Nephron progenitor cell (in vitro differentiated cells): Measurements from ENCODE around the gene TSPO.
A peak's percentile ranks its signal among the peaks of the same experiment; 100 is the strongest.

ENCODE experiments used
- DNase-seq: peaks from one replicate; pipeline ENCODE4 v3.0.0; 2021
- H3K27ac Mint-ChIP-seq: 2 replicates; pipeline ENCODE4 v1.8.0; 2021; ENCODE audit warnings: mild to moderate bottlenecking, moderate library complexity, mixed read lengths
- H3K27me3 Mint-ChIP-seq: 2 replicates; pipeline ENCODE4 v1.8.0; 2021; ENCODE audit warnings: mild to moderate bottlenecking, low read depth, mixed read lengths; ENCODE audit not compliant: poor library complexity
- H3K36me3 Mint-ChIP-seq: 2 replicates; pipeline ENCODE4 v1.8.0; 2021; ENCODE audit warnings: low read depth, mixed read lengths
- H3K4me1 Mint-ChIP-seq: 2 replicates; pipeline ENCODE4 v1.8.0; 2021; ENCODE audit warnings: mixed read lengths
- H3K4me3 Mint-ChIP-seq: 2 replicates; pipeline ENCODE4 v1.8.0; 2021; ENCODE audit warnings: mild to moderate bottlenecking, moderate library complexity, mixed read lengths
- H3K9me3 Mint-ChIP-seq: 2 replicates; pipeline ENCODE4 v1.8.0; 2021; ENCODE audit warnings: mild to moderate bottlenecking, moderate library complexity, mixed read lengths
- CTCF ChIP-seq: fragments of 200-600 bp; sonication (generic); IDR thresholded peaks from 2 replicates; pipeline ENCODE4 v1.5.0; 2021; ENCODE audit warnings: antibody characterized with exemption

TSPO gene

GRCh38 chr22:43206509-43207161 is 55.3 kb downstream of the TSPO start:
- H3K4me3 Mint-ChIP-seq = no peak overlapping the region
- no peak for TF ChIP-seq CTCF
- peaks cover 15% of the 10 kb centered on the region for H3K27me3 Mint-ChIP-seq
- peaks cover 44% of the 10 kb centered on the region for H3K4me1 Mint-ChIP-seq
- H3K9me3 Mint-ChIP-seq = no peaks in the 10 kb centered on the region
- no peak for DNase-seq
- H3K36me3 Mint-ChIP-seq = peaks cover 14% of the 10 kb centered on the region
- no peak overlapping the region for H3K27ac Mint-ChIP-seq

GRCh38 chr22:43207386-43207785 is 56.0 kb downstream of the TSPO start:
- peaks cover 40% of the 10 kb centered on the region for H3K4me1 Mint-ChIP-seq
- no peak overlapping the region for H3K27ac Mint-ChIP-seq

GRCh38 chr22:43207849-43208702 is 56.7 kb downstream of the TSPO start:
- Mint-ChIP-seq H3K9me3 (no peaks in the 10 kb centered on the region), H3K27ac (no peak overlapping the region), H3K4me3 (no peak overlapping the region), H3K27me3 (peaks cover 11% of the 10 kb centered on the region), H3K4me1 (peaks cover 36% of the 10 kb centered on the region), H3K36me3 (no peaks in the 10 kb centered on the region)
- no peak for DNase-seq
- TF ChIP-seq CTCF = no peak

More at GRCh38 chr22:43207386-43207785, 56.0 kb downstream of the TSPO start:
- no peak for DNase-seq
- Mint-ChIP-seq H3K9me3 (no peaks in the 10 kb centered on the region), H3K27me3 (peaks cover 14% of the 10 kb centered on the region), H3K36me3 (peaks cover 7% of the 10 kb centered on the region), H3K4me3 (no peak overlapping the region)
- no peak for TF ChIP-seq CTCF

GRCh38 chr22:43208703-43209522 is 57.6 kb downstream of the TSPO start:
- no peak for TF ChIP-seq CTCF
- DNase-seq = no peak
- Mint-ChIP-seq H3K27me3 (peaks cover 11% of the 10 kb centered on the region), H3K4me3 (no peak overlapping the region), H3K9me3 (no peaks in the 10 kb centered on the region), H3K4me1 (peaks cover 36% of the 10 kb centered on the region), H3K36me3 (no peaks in the 10 kb centered on the region), H3K27ac (peak overlapping the region; percentile 25)

GRCh38 chr22:43209523-43209890 is 58.1 kb downstream of the TSPO start:
- Mint-ChIP-seq H3K36me3 (no peaks in the 10 kb centered on the region), H3K9me3 (no peaks in the 10 kb centered on the region), H3K27ac (peak overlapping the region; percentile 25), H3K4me3 (no peak overlapping the region), H3K4me1 (peaks cover 34% of the 10 kb centered on the region), H3K27me3 (peaks cover 11% of the 10 kb centered on the region)
- DNase-seq = no peak
- no peak for TF ChIP-seq CTCF
